Spleen (tissue), 13 donors: Measurements from ENCODE around the gene OR4C3. TPM values are rescaled to one million over a fixed set of nuclear protein-coding genes. Genes with fewer than 3 reads are reported as not detected.
"Not testable (repeated sequence)": the region's sequence is repeated elsewhere in the genome, so short reads cannot be mapped to it uniquely, and the experiment has no call there.

Source experiments
- DNase-seq: peaks from one replicate; pipeline ENCODE4 v3.0.0-alpha.2; 2020
- H3K27ac ChIP-seq, 8 donors: fragments of 200-600 bp; sonication (generic) in 7 of 8; 1 replicate in 4 of 8; 2 replicates in 4 of 8; pipeline versions ENCODE4 v1.5.0 to v1.8.0; 2016 to 2021; ENCODE audit warnings: inconsistent platforms in 4 of 8, mild to moderate bottlenecking in 4 of 8, moderate library complexity in 1 of 8
- H3K27me3 ChIP-seq, 7 donors: fragments of 200-600 bp; sonication (generic) in 6 of 7; replicated peaks in 1 of 7; 1 replicate in 4 of 7; 2 replicates in 3 of 7; pipeline versions ENCODE4 v1.5.0 to v1.8.0; 2016 to 2021; ENCODE audit warnings: inconsistent platforms in 3 of 7, mild to moderate bottlenecking in 1 of 7
- H3K36me3 ChIP-seq, 6 donors: fragments of 200-600 bp; sonication (generic) in 5 of 6; 1 replicate in 4 of 6; 2 replicates in 2 of 6; pipeline versions ENCODE4 v1.5.0 to v1.8.0; 2016 to 2021; ENCODE audit warnings: inconsistent platforms in 2 of 6
- H3K4me1 ChIP-seq, 6 donors: fragments of 200-600 bp; sonication (generic) in 5 of 6; 1 replicate in 3 of 6; 2 replicates in 3 of 6; pipeline versions ENCODE4 v1.5.0 to v1.8.0; 2016 to 2021; ENCODE audit warnings: inconsistent platforms in 3 of 6
- H3K4me3 ChIP-seq, 8 donors: fragments of 200-600 bp; sonication (generic) in 7 of 8; 1 replicate in 4 of 8; 2 replicates in 4 of 8; pipeline versions ENCODE4 v1.5.0 to v1.8.0; 2016 to 2021; ENCODE audit warnings: inconsistent platforms in 4 of 8, mild to moderate bottlenecking in 4 of 8, moderate library complexity in 2 of 8
- H3K9me3 ChIP-seq, 8 donors: fragments of 200-600 bp; sonication (generic) in 7 of 8; 1 replicate in 4 of 8; 2 replicates in 4 of 8; pipeline versions ENCODE4 v1.5.0 to v1.8.0; 2016 to 2021; ENCODE audit warnings: inconsistent platforms in 4 of 8
- CTCF ChIP-seq, 11 experiments: fragments of 200-600 bp in 7 of 11; fragments of 450-650 bp in 4 of 11; sonication (generic) in 4 of 11; IDR thresholded peaks in 8 of 11; conservative IDR thresholded peaks in 3 of 11; 1 replicate in 7 of 11; 2 replicates in 4 of 11; pipeline versions ENCODE4 v1.4.0 to v1.8.0; 2016 to 2021; ENCODE audit warnings: antibody characterized with exemption in 11 of 11, inconsistent platforms in 4 of 11, mild to moderate bottlenecking in 1 of 11
- POLR2A ChIP-seq, 3 donors: fragments of 450-650 bp; IDR thresholded peaks; one replicate each; pipeline ENCODE4 v1.5.1; 2017; ENCODE audit warnings: antibody characterized with exemption in 3 of 3, mild to moderate bottlenecking in 1 of 3
- POLR2AphosphoS5 ChIP-seq, 3 donors: sonication (generic); formaldehyde crosslinking; IDR thresholded peaks; one replicate each; pipeline ENCODE4 v1.5.1; 2017; ENCODE audit warnings: antibody characterized with exemption in 3 of 3
- whole genome bisulfite sequencing, 5 donors: extraction: QIAGEN DNeasy Blood & Tissue Kit in 3 of 5; methylation state at CpG; one replicate each; pipeline versions ENCODE4 v1.1.5 to v1.1.7; 2013 to 2018; 5-methylcytosine and 5-hydroxymethylcytosine counted together
- intact Hi-C: fragments of 100-400 bp; cut with DNase I; formaldehyde crosslinking; loops from one replicate; pipeline ENCODE4 v1.15.0; 2023; ENCODE audit warnings: low total_unique reads
- long read RNA-seq, 2 donors: transcript quantifications; one replicate each; lab custom pipeline, GENCODE V29; 2026
- polyA plus RNA-seq, 3 donors: library from polyadenylated mRNA; stranded (reverse); fragments of 200-250 nt; gene quantifications; one replicate each; pipeline ENCODE4 v1.2.1, GENCODE V29; 2013
- total RNA-seq, 7 donors: library from RNA; depleted of rRNA in 3 of 7; stranded (reverse); fragments of >200 nt in 3 of 7; fragmentation: NEBNext Ultra II Directional in 4 of 7; extraction: Animal tissue kit (Norgen Biotek cat#: 25700) in 4 of 7; gene quantifications; one replicate each; pipeline versions ENCODE4 v1.1.0 to v1.2.1, GENCODE V29; 2016 to 2021
- donor health status: healthy with polysubstance abuse.
- donor health status: DM: no; HTN: no; CAD: no; lungs with moderate emphysema.
- donor health status: DM: no; HTN: no; CAD: no.
- donor health status: Bipolar disorder and iron deficiency.
- donor health status: healthy.
- donor health status: DM: no; HTN: no; CAD: no.
- donor health status: DM: yes; HTN: yes; CAD: no.

The OR4C3 gene
- total RNA-seq (not detected), polyA plus RNA-seq (not detected)
- long read RNA-seq, donor 1, result 0 reads
- long read RNA-seq, donor 2, result 0 reads

DNA sequence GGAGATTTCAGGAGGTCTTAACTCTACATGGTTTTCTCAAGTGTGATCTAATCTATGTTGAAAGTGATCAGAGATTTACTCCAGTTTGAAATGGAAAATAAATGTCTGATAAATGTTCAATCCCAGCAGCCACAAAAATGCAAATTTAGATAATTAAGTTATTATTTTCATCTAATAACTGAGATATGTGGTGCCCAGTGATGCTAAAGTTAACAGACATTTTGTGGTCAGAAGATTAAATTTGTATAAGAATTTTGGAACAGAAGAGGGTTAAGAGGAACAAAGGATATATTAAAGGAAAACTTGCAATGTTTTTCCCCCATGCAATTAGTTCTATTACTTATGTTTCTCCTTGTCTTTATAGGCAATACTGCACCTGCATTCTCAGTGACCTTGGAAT lies at the start of gene OR4C3:
Gene OR4C3, plus strand, starts transcription at position 301 of the 400 bp plus-strand sequence. CDS start 102 bp downstream, outside the sequence.
- H3K27ac ChIP-seq, intact Hi-C loops, H3K9me3 ChIP-seq, H3K4me1 ChIP-seq, H3K4me3 ChIP-seq, H3K27me3 ChIP-seq, H3K36me3 ChIP-seq, DNase-seq: not testable (repeated sequence)

- Histone ChIP-seq H3K27ac (no peak within 1 kb of the TSS), H3K36me3 (no peaks in the 10 kb centered on the region), H3K9me3 (peaks cover 0 to 6% (median 2%) of the 10 kb centered on the region in 8 donors), H3K27me3 (peaks cover 0 to 8% (median 0%) of the 10 kb centered on the region in 7 donors), H3K4me1 (peaks cover 0 to 4% (median 0%) of the 10 kb centered on the region in 6 donors), H3K4me3 (no peak within 1 kb of the TSS)
- TF ChIP-seq POLR2AphosphoS5 (IDR thresholded peaks at IDR 0.05), result no peak
- no peak for TF ChIP-seq POLR2A (IDR thresholded peaks at IDR 0.05)
- TF ChIP-seq CTCF (IDR thresholded peaks at IDR 0.05 in 8 of 11, conservative IDR thresholded peaks at IDR 0.05 in 3 of 11), result no peak
- 57 to 89% (median 79%) methylated on average over 1 of the region's 1 CpG for WGBS, 5 donors
- DNase-seq, result no peak
- intact Hi-C loops, result no loop called here
These were observed 18.8 kb upstream of the OR4C3 start, which contains the start of gene OR4S1 for GRCh38 chr11:48305923-48306322. Gene OR4S1, plus strand, starts transcription at chr11:48306223. Its CDS starts 0 bp downstream, at chr11:48306223.

DNA sequence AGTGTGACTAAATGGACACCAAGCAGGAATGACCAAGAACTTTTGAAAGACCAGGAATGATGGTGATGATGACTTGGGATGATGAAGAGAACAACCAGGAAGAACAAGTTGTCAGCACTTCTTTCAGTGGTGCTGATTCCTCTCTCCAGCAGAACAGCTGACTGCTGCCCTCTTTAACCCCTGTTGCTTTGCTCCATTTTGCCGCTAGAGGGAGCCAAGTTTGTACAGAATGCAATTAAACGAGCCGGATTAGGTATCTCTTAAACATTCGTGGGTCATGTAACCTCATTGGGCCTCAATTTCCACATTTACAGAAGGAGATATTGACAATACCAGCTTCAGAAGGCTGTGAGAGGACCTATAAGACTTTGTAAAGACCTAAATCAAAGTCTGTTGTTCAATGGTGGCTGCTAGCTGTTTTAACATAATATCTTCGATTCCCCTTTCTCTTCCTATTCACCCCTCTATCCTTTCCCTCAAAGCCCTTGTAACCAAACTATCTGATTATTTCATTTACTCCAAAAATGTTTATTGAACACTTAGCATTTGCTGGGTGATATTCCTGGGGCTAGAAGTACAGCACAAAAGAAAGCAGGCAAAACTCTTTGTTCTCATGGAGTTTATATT lies 16.8 kb upstream of the OR4C3 start:
- Histone ChIP-seq H3K9me3 (peaks cover 0 to 6% (median 0%) of the 10 kb centered on the region in 8 donors), H3K27ac (no peak overlapping the region), H3K4me1 (peaks cover 0 to 4% (median 0%) of the 10 kb centered on the region in 6 donors), H3K27me3 (peaks cover 0 to 8% (median 0%) of the 10 kb centered on the region in 7 donors), H3K36me3 (no peaks in the 10 kb centered on the region), H3K4me3 (no peak overlapping the region)
- 19 to 28% (median 26%) methylated on average over 5 of the region's 5 CpGs for WGBS, 5 donors
- TF ChIP-seq CTCF (IDR thresholded peaks at IDR 0.05 in 8 of 11, conservative IDR thresholded peaks at IDR 0.05 in 3 of 11) (peak; percentile 33 to 91 (median 77)), POLR2AphosphoS5 (IDR thresholded peaks at IDR 0.05) (no peak)
- DNase-seq, result no peak
- intact Hi-C loops, result no loop called here

- H3K4me1 ChIP-seq, H3K4me3 ChIP-seq, H3K27me3 ChIP-seq, intact Hi-C loops, H3K36me3 ChIP-seq, H3K27ac ChIP-seq, DNase-seq: not testable (repeated sequence)
- peaks cover 0 to 30% (median 5%) of the 10 kb centered on the region in 8 donors for H3K9me3 ChIP-seq
- 34 to 85% (median 75%) methylated on average over 2 of the region's 2 CpGs for WGBS, 5 donors
These were observed 11.1 kb upstream of the OR4C3 start for GRCh38 chr11:48313590-48313989.

DNA sequence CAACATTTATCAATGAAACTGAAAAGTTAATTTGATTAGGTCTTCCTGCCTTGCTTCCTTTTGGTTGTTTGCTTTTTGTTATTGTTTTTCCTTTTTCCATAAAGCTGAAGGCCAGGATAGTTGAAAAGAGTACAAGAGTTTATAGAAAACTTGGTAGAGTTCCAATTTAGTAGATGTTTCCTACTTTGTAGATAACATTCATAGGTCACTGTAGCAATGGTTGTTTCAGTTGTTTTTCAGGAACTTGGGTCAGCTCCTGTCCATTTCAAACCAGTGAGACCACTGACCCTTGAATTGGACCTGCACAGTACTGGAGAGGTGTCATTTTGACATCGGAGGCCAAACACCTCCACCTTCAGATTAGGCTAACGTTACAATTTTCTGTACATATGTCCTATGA lies 4.9 kb upstream of the OR4C3 start:
- H3K27me3 ChIP-seq, H3K36me3 ChIP-seq, H3K4me1 ChIP-seq, H3K4me3 ChIP-seq, intact Hi-C loops, DNase-seq, H3K27ac ChIP-seq: not testable (repeated sequence)
- H3K9me3 ChIP-seq, result peaks cover 0 to 14% (median 0%) of the 10 kb centered on the region in 8 donors
- WGBS, 5 donors, result 48 to 76% (median 72%) methylated on average over 2 of the region's 2 CpGs
